ENCODE results near the gene OSGIN1. TPM values are rescaled to one million over a fixed set of nuclear protein-coding genes. Genes with fewer than 3 reads are reported as not detected.

Gene OSGIN1
- total and polyA plus RNA-seq, 2 of the 8 experiments (the other 6 are each of a cell fraction or from before 2014, with no cell fraction given): 0.58 to 0.76 TPM

DNA sequence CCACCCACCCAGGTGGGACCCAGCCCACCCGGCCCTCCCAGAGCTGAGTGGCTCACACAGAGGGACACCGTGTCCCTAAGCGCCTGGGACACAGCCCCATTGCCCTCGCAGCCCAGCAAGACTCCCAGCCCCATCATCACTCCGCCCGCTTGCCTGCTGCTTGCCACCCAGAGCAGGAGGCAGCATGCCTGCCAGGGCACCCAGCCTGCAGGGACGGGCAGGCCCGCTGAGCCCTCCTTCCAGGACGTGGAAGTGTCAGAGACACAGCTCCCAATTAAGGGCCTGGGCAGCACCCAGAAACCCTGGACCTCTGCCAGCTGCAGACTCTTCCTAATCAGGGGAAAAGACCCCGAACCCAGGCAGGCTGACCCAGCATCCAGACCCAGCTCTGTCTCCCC lies 17.2 kb upstream of the OSGIN1 start:
- no peak overlapping the region for H3K23ac ChIP-seq (ENCODE audit: insufficient read length)
- no peak overlapping the region for H2BK120ac ChIP-seq (replicated peaks; ENCODE audit: low read depth, low read length)
- no peak overlapping the region for H4K91ac ChIP-seq (replicated peaks; ENCODE audit: insufficient read length, low read length)
- no peak overlapping the region for H3K18ac ChIP-seq (ENCODE audit: extremely low read depth, low read length)
- H3K4ac ChIP-seq (replicated peaks; ENCODE audit: insufficient read length, low read depth, low read length): no peak overlapping the region
- no peaks in the 10 kb centered on the region for H3K9me3 ChIP-seq (ENCODE audit: insufficient read depth in 2 of 2, low read depth in 1 of 2, low read length in 1 of 2)
- ChIA-PET POLR2A (ENCODE audit: partially characterized antibody) (interaction anchor here (1.1 to 3.4 kb wide), 2 partner anchors 8 to 76 kb away, joined by 3 to 19 read pairs; no protein-coding TSS in a partner anchor), CTCF (ENCODE audit: partially characterized antibody) (interaction anchor here (0.9 to 5.0 kb wide), 6 partner anchors 9 to 803 kb away, joined by 3 to 35 read pairs (median 5); partner anchors contain the start of gene OSGIN1)
- H2BK5ac ChIP-seq (ENCODE audit: low read depth, low read length): no peak overlapping the region
- peaks cover 0 to 5% (median 3%) of the 10 kb centered on the region in 4 experiments; a peak in 3 of 7 replicates for H3K4me1 ChIP-seq (replicated peaks in 1 of 4; ENCODE audit: control insufficient read depth in 3 of 4, insufficient read depth in 4 of 4, low read length in 3 of 4)
- no peak for FAIRE-seq
- H4K20me1 ChIP-seq (replicated peaks in 1 of 2; ENCODE audit: control insufficient read depth in 1 of 2, insufficient read depth in 2 of 2, low read length in 2 of 2): peaks cover 0 to 6% of the 10 kb centered on the region in 2 experiments
- H4K5ac ChIP-seq (ENCODE audit: insufficient read length, low read depth, low read length): no peak overlapping the region
- no peaks in the 10 kb centered on the region for H3K23me2 ChIP-seq (ENCODE audit: low read depth, low read length)
- H3K14ac ChIP-seq (ENCODE audit: insufficient read length): no peak overlapping the region
- H2AK5ac ChIP-seq (ENCODE audit: low read depth, low read length): no peak overlapping the region
- H2BK20ac ChIP-seq (ENCODE audit: low read length): no peak overlapping the region
- no peaks in the 10 kb centered on the region for H3K36me3 ChIP-seq (ENCODE audit: control insufficient read depth in 2 of 4, insufficient read depth in 4 of 4, low read length in 3 of 4)
- no peak for DNase-seq (ENCODE audit: low read depth in 1 of 2, low spot score in 2 of 2)
- H3K27me3 ChIP-seq (replicated peaks in 1 of 4; ENCODE audit: control insufficient read depth in 3 of 4, extremely low read depth in 1 of 4, insufficient read depth in 3 of 4, low read length in 3 of 4): no peaks in the 10 kb centered on the region; a peak in 1 of 7 replicates
- H4K8ac ChIP-seq (ENCODE audit: extremely low read depth, insufficient read depth, low read length): peak overlapping the region; percentile 40; the same call in 1 of the 2 replicates
- WGBS, 2 experiments (ENCODE audit: extremely low coverage in 1 of 2, insufficient coverage in 1 of 2, insufficient read length in 1 of 2, insufficient replicate concordance in 2 of 2, low coverage in 1 of 2, low lambda C conversion rate in 2 of 2, missing lambda C conversion rate in 1 of 2): 91% methylated on average over 9 of the region's 10 CpGs; no CpG with 5 or more reads in 1 of the 2 experiments
- no peak overlapping the region for H2BK12ac ChIP-seq (ENCODE audit: low read depth, low read length)
- H2BK15ac ChIP-seq (ENCODE audit: low read length): no peak overlapping the region
- no peak overlapping the region for H3K4me2 ChIP-seq (ENCODE audit: insufficient read depth in 1 of 2, low read depth in 2 of 2, low read length in 2 of 2)
- no peak overlapping the region for H3K9ac ChIP-seq (replicated peaks in 1 of 4; ENCODE audit: extremely low read depth in 1 of 4, low read depth in 3 of 4, low read length in 3 of 4)
- H3K27ac ChIP-seq (ENCODE audit: low read depth, low read length): no peak overlapping the region; the same call in 1 of the 2 replicates
- H2AFZ ChIP-seq (ENCODE audit: low read length): no peak overlapping the region
- H3K79me1 ChIP-seq (ENCODE audit: low read depth, low read length): no peaks in the 10 kb centered on the region
- no peak overlapping the region for H3K4me3 ChIP-seq (ENCODE audit: extremely low read depth in 1 of 4, insufficient read depth in 2 of 4, low read depth in 3 of 4, low read length in 4 of 4)
- TF ChIP-seq POU5F1 (IDR thresholded peaks at IDR 0.05; ENCODE audit: low read depth, low read length): no peak
- TF ChIP-seq EP300 (IDR thresholded peaks at IDR 0.05; ENCODE audit: borderline replicate concordance in 1 of 2, low read depth in 2 of 2, low read length in 2 of 2): no peak
- TF ChIP-seq YY1 (IDR thresholded peaks at IDR 0.05; ENCODE audit: low read depth, low read length): no peak
- TF ChIP-seq, protein P1, sequence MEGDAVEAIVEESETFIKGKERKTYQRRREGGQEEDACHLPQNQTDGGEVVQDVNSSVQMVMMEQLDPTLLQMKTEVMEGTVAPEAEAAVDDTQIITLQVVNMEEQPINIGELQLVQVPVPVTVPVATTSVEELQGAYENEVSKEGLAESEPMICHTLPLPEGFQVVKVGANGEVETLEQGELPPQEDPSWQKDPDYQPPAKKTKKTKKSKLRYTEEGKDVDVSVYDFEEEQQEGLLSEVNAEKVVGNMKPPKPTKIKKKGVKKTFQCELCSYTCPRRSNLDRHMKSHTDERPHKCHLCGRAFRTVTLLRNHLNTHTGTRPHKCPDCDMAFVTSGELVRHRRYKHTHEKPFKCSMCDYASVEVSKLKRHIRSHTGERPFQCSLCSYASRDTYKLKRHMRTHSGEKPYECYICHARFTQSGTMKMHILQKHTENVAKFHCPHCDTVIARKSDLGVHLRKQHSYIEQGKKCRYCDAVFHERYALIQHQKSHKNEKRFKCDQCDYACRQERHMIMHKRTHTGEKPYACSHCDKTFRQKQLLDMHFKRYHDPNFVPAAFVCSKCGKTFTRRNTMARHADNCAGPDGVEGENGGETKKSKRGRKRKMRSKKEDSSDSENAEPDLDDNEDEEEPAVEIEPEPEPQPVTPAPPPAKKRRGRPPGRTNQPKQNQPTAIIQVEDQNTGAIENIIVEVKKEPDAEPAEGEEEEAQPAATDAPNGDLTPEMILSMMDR (IDR thresholded peaks at IDR 0.05; ENCODE audit: control extremely low read depth in 1 of 3, insufficient read depth in 1 of 3, low read depth in 1 of 3, low read length in 3 of 3): no peak
- no peak for TF ChIP-seq JUND (IDR thresholded peaks at IDR 0.05; ENCODE audit: low read length)
- TF ChIP-seq SP4 (IDR thresholded peaks at IDR 0.05; ENCODE audit: low read length): no peak
- TF ChIP-seq POLR2A (IDR thresholded peaks at IDR 0.05; ENCODE audit: control extremely low read depth in 1 of 2, low read depth in 2 of 2, low read length in 2 of 2): no peak
- TF ChIP-seq TCF12 (IDR thresholded peaks at IDR 0.05; ENCODE audit: low read depth, low read length): no peak
- TF ChIP-seq SIX5 (IDR thresholded peaks at IDR 0.05; ENCODE audit: low read depth, low read length): no peak
- no peak for TF ChIP-seq CREB1 (IDR thresholded peaks at IDR 0.05)
- H3K79me2 ChIP-seq (ENCODE audit: control insufficient read depth in 1 of 2, insufficient read depth in 2 of 2, low read length in 2 of 2): no peaks in the 10 kb centered on the region
- H3K56ac ChIP-seq (replicated peaks; ENCODE audit: insufficient read length, low read depth, low read length): no peak overlapping the region

Measured in H1 (cell line).